NCI-H2227 treated with DMSO at 0.1 percent for 48 hours (cell line): Measurements from ENCODE around the gene STARD5.

Experiments
- DNase-seq: peaks from one replicate; lab custom pipeline; 2025; lab: John Stamatoyannopoulos, UW

STARD5 gene

DNA sequence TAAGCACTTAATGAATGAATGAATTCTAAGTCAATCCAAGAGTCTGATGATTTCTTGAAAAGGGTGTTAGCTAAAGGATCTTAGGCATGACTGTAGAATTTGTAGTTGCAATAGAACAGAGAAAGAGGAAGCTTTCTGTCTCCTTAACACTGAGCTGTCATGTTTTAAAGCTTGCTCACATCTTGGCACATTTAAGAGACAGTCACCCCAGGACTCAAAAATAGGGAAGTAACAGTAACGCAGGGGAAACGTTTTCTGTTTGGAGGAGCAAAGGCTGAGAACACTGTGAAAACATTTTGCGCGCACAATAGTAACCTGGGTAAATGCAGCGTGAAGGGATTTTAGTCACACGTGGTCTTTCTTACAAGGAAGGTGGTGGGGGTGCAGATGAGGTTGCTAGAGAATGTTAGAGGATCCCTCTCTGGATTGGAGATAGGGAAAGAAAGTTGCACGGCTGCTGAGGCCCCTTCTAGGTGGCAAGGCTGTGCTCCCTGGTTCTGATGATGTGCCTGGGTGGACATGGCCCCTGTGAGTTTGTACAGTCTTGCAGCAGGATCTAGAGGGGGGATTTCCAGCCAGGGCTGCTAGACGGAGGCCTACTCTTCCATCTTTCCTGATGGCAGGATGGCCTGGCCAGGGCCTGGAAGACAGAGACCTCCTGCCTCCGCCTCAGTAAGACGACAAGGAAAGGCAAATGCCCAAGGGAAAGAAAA lies 12.0 kb downstream of the STARD5 start:
- no peak for DNase-seq

- no peak for DNase-seq
Observed at GRCh38 chr15:81310480-81310879, 13.5 kb downstream of the STARD5 start.

- no peak for DNase-seq
Observed at GRCh38 chr15:81309647-81310450, 14.1 kb downstream of the STARD5 start.

- no peak for DNase-seq
Observed at GRCh38 chr15:81308260-81308659, 15.7 kb downstream of the STARD5 start.

DNA sequence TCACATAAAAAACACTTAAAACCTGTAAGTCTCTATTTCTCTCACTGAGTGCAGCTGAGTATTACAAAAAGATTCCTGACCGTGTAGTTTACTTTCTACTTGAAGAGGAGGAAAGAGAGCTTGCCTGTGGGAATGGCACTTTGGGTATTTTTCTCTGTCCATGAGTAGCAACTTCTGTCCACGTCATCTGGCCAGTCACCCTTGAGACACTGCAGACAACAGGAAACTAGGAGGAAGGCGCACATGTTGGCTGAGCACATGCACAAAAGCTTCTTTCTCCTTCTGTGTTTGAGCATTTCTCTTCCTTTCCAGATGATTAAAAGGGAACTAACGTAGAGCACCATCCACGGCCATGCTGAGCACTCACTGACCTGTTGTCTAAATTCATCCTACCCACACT lies 19.7 kb downstream of the STARD5 start:
- no peak for DNase-seq

DNA sequence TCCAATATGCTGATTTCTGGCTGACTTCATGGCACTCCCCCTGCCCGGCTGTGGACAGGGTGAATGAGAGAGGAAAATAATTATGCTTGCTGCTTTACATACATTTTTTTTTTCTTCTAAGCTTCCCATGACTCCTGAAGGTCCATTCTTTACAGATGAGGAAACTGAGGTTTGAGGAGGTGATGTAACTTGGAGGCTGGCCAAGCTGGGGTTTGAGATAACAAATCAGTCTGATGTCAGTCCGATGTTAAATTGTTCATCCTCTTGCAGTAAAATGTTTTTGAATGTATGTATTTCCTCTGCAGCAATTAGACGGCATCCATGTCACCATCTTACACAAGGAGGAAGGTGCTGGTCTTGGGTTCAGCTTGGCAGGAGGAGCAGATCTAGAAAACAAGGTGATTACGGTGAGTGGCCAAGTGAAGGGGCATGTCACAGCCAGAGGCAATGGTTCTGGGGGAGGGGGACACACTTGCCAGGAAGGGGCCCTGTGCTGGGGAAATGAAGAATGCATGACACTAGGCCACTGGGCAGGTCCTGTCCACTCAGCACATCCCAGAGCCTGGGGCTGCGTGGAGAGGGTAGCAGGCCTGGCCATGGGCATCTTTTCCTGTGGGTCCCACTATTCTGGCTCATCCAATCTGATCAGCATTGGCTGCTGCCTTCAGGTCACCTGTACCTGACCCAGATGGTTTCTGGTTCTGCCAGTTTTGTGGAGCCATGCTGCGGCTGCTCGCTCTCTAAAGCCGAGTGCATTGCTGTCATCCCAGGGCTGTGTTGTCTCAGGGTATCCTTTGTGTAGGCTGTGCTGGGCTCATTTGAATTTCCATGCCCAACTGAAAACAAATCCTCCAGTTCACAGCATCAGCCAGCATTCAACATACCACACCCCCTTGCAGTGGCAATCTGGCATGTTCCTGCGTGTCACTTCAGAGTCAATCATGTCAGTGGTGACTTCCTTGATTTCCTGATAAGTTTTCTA lies 20.4 kb downstream of the STARD5 start:
- no peak for DNase-seq

GRCh38 chr15:81302701-81303109 lies 21.2 kb downstream of the STARD5 start:
- DNase-seq: no peak

DNA sequence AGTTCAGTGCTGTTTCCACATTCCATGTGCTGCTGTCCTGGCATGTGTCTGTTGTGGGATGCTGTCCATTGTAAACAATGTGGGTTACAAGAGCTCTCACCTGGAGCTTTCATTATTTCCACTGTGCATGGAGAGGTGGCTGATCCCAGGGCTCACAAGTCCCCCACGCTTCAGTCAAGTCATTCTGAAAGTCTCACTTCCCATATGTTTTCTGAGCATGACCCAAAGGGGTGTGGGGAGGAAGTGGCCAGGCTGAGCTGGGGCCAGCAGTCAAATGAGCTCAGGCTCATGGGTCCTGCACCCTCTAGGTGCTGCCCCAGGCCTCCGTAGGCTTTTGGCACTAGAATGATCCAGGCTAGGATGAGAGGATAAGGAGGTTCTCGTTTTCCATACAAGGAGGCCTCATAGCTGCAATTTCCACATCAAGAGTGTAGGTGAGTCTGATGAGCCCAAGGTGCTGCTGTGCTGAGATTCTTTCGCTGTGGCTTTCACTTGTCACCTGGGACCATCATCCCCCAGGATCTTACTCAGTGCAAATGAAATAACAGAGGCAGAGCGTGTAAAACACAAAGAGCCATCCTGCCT lies 22.0 kb downstream of the STARD5 start:
- DNase-seq: no peak

- no peak for DNase-seq
Observed at GRCh38 chr15:81301385-81301784, 22.6 kb downstream of the STARD5 start.

DNA sequence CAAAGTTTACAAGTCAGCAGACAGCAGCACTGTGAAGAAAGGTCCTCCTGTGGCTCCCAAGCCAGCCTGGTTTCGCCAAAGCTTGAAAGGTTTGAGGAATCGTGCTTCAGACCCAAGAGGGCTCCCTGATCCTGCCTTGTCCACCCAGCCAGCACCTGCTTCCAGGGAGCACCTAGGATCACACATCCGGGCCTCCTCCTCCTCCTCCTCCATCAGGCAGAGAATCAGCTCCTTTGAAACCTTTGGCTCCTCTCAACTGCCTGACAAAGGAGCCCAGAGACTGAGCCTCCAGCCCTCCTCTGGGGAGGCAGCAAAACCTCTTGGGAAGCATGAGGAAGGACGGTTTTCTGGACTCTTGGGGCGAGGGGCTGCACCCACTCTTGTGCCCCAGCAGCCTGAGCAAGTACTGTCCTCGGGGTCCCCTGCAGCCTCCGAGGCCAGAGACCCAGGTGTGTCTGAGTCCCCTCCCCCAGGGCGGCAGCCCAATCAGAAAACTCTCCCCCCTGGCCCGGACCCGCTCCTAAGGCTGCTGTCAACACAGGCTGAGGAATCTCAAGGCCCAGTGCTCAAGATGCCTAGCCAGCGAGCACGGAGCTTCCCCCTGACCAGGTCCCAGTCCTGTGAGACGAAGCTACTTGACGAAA lies 24.2 kb downstream of the STARD5 start:
- DNase-seq: no peak

- no peak for DNase-seq
Observed at GRCh38 chr15:81299156-81299555, 24.8 kb downstream of the STARD5 start.

DNA sequence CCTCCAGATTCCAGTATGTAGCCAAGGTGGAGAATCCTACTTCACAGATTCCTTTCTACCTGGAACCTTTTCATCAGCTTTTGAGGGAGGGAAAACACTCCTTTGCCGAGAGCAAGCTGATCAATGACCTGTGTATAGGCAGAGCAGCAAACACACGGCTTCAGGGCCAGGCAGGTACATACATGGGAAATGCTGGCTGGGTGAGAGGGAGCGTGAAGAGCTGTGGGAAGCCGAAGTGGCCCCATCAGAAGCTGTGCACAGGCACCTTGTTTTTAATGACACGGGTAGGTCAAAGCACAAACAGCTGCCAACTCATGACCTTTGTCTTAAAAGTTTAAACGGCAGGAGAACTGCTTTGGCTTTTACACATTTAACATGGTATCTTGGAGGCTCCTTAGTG lies 25.3 kb downstream of the STARD5 start:
- DNase-seq: no peak

- DNase-seq: no peak
Observed at GRCh38 chr15:81297603-81298575, 26.1 kb downstream of the STARD5 start.

DNA sequence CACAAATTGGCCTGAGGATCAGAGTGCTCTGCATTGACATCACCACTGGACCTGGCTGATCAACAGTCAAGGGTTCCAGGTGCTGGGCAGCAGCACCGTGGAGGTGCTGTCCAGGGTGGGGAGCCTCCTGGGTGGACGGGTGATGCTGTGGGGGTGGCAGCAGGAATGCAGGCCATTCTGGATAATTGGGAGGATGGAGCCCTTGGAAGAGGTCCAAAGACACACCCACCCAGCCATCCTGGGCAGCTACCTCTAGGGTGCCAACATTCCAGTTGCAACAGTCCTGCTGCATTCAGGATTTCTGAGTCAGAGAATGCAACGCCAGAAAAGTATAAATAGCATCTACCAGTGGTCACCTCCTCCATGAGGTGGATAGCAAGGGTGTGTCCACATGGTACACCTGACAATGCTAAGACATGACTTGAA lies 26.8 kb downstream of the STARD5 start:
- no peak for DNase-seq

GRCh38 chr15:81296673-81297072 lies 27.3 kb downstream of the STARD5 start:
- DNase-seq: no peak

GRCh38 chr15:81296186-81296585 lies 27.8 kb downstream of the STARD5 start:
- DNase-seq: no peak

- no peak for DNase-seq
Observed at GRCh38 chr15:81295486-81296121, 28.3 kb downstream of the STARD5 start.

DNA sequence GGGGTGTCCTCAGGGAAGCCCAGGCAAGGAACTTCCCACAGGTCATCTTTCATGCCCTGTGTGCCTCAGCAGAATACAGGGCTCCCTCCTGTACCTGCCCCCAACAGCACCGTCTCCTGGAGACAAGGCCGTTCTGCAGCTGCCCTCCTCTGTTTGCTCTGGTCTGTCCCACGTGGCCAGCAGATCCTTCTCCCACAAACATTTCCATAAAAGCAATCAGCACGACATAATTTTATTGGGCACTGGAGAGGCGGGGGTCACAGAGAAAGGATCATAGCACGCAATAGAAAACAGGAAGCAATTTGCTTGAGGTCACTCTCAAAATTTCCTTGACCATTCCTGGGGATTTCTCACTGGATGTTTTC lies 29.4 kb downstream of the STARD5 start:
- DNase-seq: no peak

DNA sequence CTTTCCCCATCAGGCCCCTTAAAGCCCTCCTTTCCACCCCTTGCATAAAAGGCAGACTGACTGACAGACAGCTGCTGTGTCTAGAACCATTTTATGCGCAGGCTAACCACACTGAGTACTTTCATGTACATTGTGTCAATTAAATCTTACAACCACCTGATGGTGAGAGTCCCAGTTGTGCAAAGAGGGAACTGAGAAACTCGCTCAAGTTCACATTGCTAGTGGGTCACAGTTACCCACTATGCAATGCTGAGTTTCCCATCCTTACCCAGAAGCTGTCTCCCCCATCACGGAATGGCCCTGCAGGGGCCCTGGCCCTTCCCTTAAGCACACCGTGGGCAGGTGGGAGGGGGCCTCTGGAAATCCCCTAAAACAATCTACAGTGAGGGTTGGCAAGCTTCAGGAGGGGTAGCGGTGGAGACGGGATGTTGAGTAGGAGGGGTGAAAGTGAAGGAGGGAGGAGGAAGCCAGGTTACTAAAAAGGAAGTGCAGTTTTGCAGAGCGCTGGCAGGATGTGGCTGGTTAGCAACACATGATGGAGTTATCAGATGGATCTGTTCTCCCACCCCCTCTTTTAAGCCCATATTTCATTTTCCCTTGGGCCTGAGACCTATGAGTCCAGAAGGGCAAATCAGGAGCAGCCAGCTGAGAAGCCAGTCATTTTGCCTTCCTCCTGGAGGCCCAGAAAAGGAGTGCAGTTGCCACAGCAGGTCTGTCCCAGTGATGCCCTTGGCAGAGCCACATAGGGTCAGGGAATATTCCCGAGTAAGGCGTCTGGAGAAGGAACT lies 30.0 kb downstream of the STARD5 start:
- DNase-seq: no peak
